ENCODE measurements around the gene CPPED1. TPM values are rescaled to one million over a fixed set of nuclear protein-coding genes. Genes with fewer than 3 reads are reported as not detected.

The CPPED1 gene
- total RNA-seq, 4 donors from 2014 or later, result 10.4 to 18.9 (median 16.0) TPM

- Histone ChIP-seq H3K27ac (no peak overlapping the region), H3K27me3 (no peaks in the 10 kb centered on the region), H3K36me3 (no peaks in the 10 kb centered on the region), H3K4me1 (no peaks in the 10 kb centered on the region), H3K4me3 (no peak overlapping the region), H3K9me3 (no peaks in the 10 kb centered on the region)
- TF ChIP-seq EP300 (IDR thresholded peaks at IDR 0.05) (no peak), POLR2A (IDR thresholded peaks at IDR 0.05) (no peak), CTCF (IDR thresholded peaks at IDR 0.05) (no peak)
- WGBS, 2 donors, result 71 to 86% methylated on average over 3 of the region's 3 CpGs
- DNase-seq (ENCODE audit: low spot score in 2 of 2), result no peak
Measured at GRCh38 chr16:12679660-12680272, 123.9 kb downstream of the CPPED1 start.

GRCh38 chr16:12678983-12679382 lies 124.7 kb downstream of the CPPED1 start:
- TF ChIP-seq CTCF (IDR thresholded peaks at IDR 0.05) (no peak), POLR2A (IDR thresholded peaks at IDR 0.05) (no peak), EP300 (IDR thresholded peaks at IDR 0.05) (no peak)
- no peaks in the 10 kb centered on the region for H3K9me3 ChIP-seq
- 68 to 71% methylated on average over 3 of the region's 3 CpGs for WGBS, 2 donors

GRCh38 chr16:12677502-12677901 lies 126.2 kb downstream of the CPPED1 start:
- 80 to 90% methylated on average over 8 of the region's 8 CpGs for WGBS, 2 donors
- H3K4me3 ChIP-seq, result no peak overlapping the region
- DNase-seq (ENCODE audit: low spot score in 2 of 2), result no peak

More at GRCh38 chr16:12678983-12679382, 124.7 kb downstream of the CPPED1 start:
- peaks cover 0 to 3% (median 0%) of the 10 kb centered on the region in 3 donors for H3K36me3 ChIP-seq
- no peak overlapping the region for H3K27ac ChIP-seq
- no peaks in the 10 kb centered on the region for H3K4me1 ChIP-seq
- H3K27me3 ChIP-seq, result no peaks in the 10 kb centered on the region
- DNase-seq (ENCODE audit: low spot score in 2 of 2), result no peak
- H3K4me3 ChIP-seq, result no peak overlapping the region

GRCh38 chr16:12675852-12676251 lies 127.8 kb downstream of the CPPED1 start:
- Histone ChIP-seq H3K36me3 (peaks cover 0 to 22% (median 0%) of the 10 kb centered on the region in 3 donors), H3K9me3 (no peaks in the 10 kb centered on the region), H3K4me1 (no peaks in the 10 kb centered on the region), H3K27ac (peak overlapping the region in 1 of 4 donors; percentile 48), H3K27me3 (no peaks in the 10 kb centered on the region), H3K4me3 (no peak overlapping the region)
- WGBS, 2 donors, result 65 to 70% methylated on average over 5 of the region's 5 CpGs
- TF ChIP-seq CTCF (IDR thresholded peaks at IDR 0.05) (no peak), POLR2A (IDR thresholded peaks at IDR 0.05) (no peak), EP300 (IDR thresholded peaks at IDR 0.05) (no peak)
- DNase-seq (ENCODE audit: low spot score in 2 of 2), result no peak

More at GRCh38 chr16:12677502-12677901, 126.2 kb downstream of the CPPED1 start:
- Histone ChIP-seq H3K4me1 (no peaks in the 10 kb centered on the region), H3K36me3 (peaks cover 0 to 18% (median 0%) of the 10 kb centered on the region in 3 donors), H3K27me3 (no peaks in the 10 kb centered on the region), H3K27ac (peak overlapping the region in 1 of 4 donors; percentile 59), H3K9me3 (no peaks in the 10 kb centered on the region)
- no peak for TF ChIP-seq POLR2A (IDR thresholded peaks at IDR 0.05)
- no peak for TF ChIP-seq CTCF (IDR thresholded peaks at IDR 0.05)
- no peak for TF ChIP-seq EP300 (IDR thresholded peaks at IDR 0.05)

- 73 to 81% methylated on average over 4 of the region's 4 CpGs for WGBS, 2 donors
- H3K36me3 ChIP-seq, result peaks cover 0 to 28% (median 0%) of the 10 kb centered on the region in 3 donors
- H3K9me3 ChIP-seq, result peaks cover 0 to 1% (median 0%) of the 10 kb centered on the region in 4 donors
- no peak overlapping the region for H3K27ac ChIP-seq
- no peak for DNase-seq (ENCODE audit: low spot score in 2 of 2)
- TF ChIP-seq POLR2A (IDR thresholded peaks at IDR 0.05) (no peak), EP300 (IDR thresholded peaks at IDR 0.05) (no peak), CTCF (IDR thresholded peaks at IDR 0.05) (no peak)
- no peaks in the 10 kb centered on the region for H3K4me1 ChIP-seq
- no peak overlapping the region for H3K4me3 ChIP-seq
- H3K27me3 ChIP-seq, result no peaks in the 10 kb centered on the region
Measured at GRCh38 chr16:12675046-12675445, 128.6 kb downstream of the CPPED1 start.

Measured in tibial nerve (tissue), 4 donors.